HL-60 (cell line): ENCODE data around the gene LRP6.

Experiments used
- CTCF ChIP-seq: IDR thresholded peaks from one replicate; pipeline ENCODE4 v1.5.1; 2011; ENCODE audit warnings: low read length, control low read depth, inconsistent platforms; ENCODE audit not compliant: insufficient read depth
- REST ChIP-seq: IDR thresholded peaks from 2 replicates; pipeline ENCODE4 v1.6.1; 2012; ENCODE audit warnings: low read depth; ENCODE audit not compliant: insufficient replicate concordance

- TF ChIP-seq REST, result no peak
- TF ChIP-seq CTCF, result no peak
These were observed 27.6 kb upstream of the LRP6 start for GRCh38 chr12:12294215-12295005.
